SK-N-SH treated with all-trans-retinoic acid at 6 μM for 48 hours (cell line): Measurements from ENCODE around the gene CD300A.

Source experiments
- ARNTL ChIP-seq: fragments of 450-650 bp; formaldehyde crosslinking; IDR thresholded peaks from 2 replicates; pipeline ENCODE4 v1.5.0; 2020; ENCODE audit warnings: low read depth, mild to moderate bottlenecking, moderate library complexity, borderline replicate concordance
- BACH2 ChIP-seq: fragments of 250-450 bp; sonication (Bioruptor Pico); IDR thresholded peaks from 2 replicates; pipeline ENCODE4 v1.9.0; 2021; ENCODE audit warnings: mild to moderate bottlenecking, borderline replicate concordance
- CSDC2 ChIP-seq: fragments of 250-450 bp; sonication (Bioruptor Pico); IDR thresholded peaks from 2 replicates; pipeline ENCODE4 v1.5.0; 2020; ENCODE audit warnings: mild to moderate bottlenecking, moderate library complexity
- RARB ChIP-seq: fragments of 250-450 bp; sonication (Bioruptor Pico); IDR thresholded peaks from 2 replicates; pipeline ENCODE4 v1.8.0; 2021; ENCODE audit warnings: mild to moderate bottlenecking, moderate library complexity
- SNAI2 ChIP-seq: fragments of 250-450 bp; sonication (Bioruptor Pico); IDR thresholded peaks from 2 replicates; pipeline ENCODE4 v1.5.0; 2020; ENCODE audit warnings: mild to moderate bottlenecking, moderate library complexity
- ZFP3 ChIP-seq: fragments of 250-450 bp; sonication (Bioruptor Pico); IDR thresholded peaks from 2 replicates; pipeline ENCODE4 v1.5.0; 2020; ENCODE audit warnings: mild to moderate bottlenecking, moderate library complexity
- ZFP30 ChIP-seq: fragments of 450-650 bp; formaldehyde crosslinking; IDR thresholded peaks from 2 replicates; pipeline ENCODE4 v1.5.0; 2022; ENCODE audit warnings: mild to moderate bottlenecking, moderate library complexity
- ZNF565 ChIP-seq: fragments of 450-650 bp; formaldehyde crosslinking; conservative IDR thresholded peaks from 2 replicates; pipeline ENCODE4 v1.5.0; 2020; ENCODE audit warnings: low read depth, mild to moderate bottlenecking, moderate library complexity
- ZNF70 ChIP-seq: fragments of 450-650 bp; formaldehyde crosslinking; IDR thresholded peaks from 2 replicates; pipeline ENCODE4 v1.5.0; 2020; ENCODE audit warnings: mild to moderate bottlenecking, moderate library complexity
- ZNF8 ChIP-seq: fragments of 450-650 bp; formaldehyde crosslinking; IDR thresholded peaks from 2 replicates; pipeline ENCODE4 v1.5.0; 2020; ENCODE audit warnings: mild to moderate bottlenecking, moderate library complexity
- TF ChIP-seq, protein P1 (sequence below): fragments of 250-450 bp; sonication (Bioruptor Pico); IDR thresholded peaks from 2 replicates; pipeline ENCODE4 v1.5.1; 2021; ENCODE audit warnings: mild to moderate bottlenecking, moderate library complexity
- TF ChIP-seq, protein P2 (sequence below): fragments of 250-450 bp; sonication (Bioruptor Pico); IDR thresholded peaks from 2 replicates; pipeline ENCODE4 v1.8.0; 2020; ENCODE audit warnings: mild to moderate bottlenecking, moderate library complexity, borderline replicate concordance
- TF ChIP-seq, protein P3 (sequence below): fragments of 250-450 bp; sonication (Bioruptor Pico); IDR thresholded peaks from 2 replicates; pipeline ENCODE4 v1.8.0; 2021; ENCODE audit warnings: low read depth, mild to moderate bottlenecking, moderate library complexity, borderline replicate concordance

DNA sequence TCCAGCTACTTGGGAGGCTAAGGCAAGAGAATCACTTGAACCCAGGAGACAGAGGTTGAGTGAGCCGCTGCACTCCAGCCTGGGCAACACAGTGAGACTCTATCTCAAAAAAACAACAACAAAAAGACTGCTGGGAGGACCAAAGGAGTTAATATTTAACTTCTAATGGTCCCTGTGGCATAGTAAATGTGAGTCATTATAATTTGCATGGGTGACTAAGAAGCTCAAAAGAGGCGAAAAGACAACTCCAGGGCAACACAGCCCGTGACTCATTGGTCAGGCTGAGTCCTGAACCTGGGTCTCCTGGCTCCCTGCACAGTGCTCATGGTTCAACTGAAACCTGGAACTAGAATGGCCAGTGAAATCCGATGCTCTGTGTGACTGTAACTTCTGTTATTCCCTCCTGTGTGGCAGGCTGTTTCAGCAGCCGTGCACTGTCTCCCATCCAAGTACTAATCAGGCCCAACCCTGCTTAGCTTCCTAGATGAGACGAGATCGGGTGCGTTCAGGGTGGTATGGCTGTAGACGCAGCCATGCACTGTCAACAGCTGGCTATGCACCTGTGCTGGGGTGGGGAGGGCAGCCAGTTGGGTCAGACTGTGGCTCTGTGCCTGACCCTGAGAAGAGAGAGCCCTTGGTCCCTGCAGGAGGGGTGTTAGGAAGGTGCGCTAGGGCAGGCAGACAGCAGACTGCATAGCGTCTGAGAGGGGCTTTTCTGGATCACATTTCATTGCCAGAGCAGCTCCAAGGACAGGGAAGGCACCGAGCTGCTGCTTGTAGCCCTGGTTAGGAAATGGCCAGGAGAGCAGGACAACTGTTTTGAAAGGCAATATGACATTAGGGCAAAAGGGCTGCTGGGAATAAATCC lies 49.0 kb upstream of the CD300A start:
- TF ChIP-seq ARNTL (CRISPR knock-in tag) (no peak), ZFP3 (no peak), ZFP30 (CRISPR knock-in tag) (no peak), ZNF70 (CRISPR knock-in tag) (no peak), BACH2 (CRISPR knock-in tag) (no peak), SNAI2 (CRISPR knock-in tag) (no peak), ZNF565 (CRISPR knock-in tag) (no peak), ZNF8 (CRISPR knock-in tag) (no peak), CSDC2 (CRISPR knock-in tag) (no peak), RARB (CRISPR knock-in tag) (no peak)
- TF ChIP-seq, protein P1, sequence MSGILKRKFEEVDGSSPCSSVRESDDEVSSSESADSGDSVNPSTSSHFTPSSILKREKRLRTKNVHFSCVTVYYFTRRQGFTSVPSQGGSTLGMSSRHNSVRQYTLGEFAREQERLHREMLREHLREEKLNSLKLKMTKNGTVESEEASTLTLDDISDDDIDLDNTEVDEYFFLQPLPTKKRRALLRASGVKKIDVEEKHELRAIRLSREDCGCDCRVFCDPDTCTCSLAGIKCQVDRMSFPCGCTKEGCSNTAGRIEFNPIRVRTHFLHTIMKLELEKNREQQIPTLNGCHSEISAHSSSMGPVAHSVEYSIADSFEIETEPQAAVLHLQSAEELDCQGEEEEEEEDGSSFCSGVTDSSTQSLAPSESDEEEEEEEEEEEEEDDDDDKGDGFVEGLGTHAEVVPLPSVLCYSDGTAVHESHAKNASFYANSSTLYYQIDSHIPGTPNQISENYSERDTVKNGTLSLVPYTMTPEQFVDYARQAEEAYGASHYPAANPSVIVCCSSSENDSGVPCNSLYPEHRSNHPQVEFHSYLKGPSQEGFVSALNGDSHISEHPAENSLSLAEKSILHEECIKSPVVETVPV (CRISPR knock-in tag): no peak
- TF ChIP-seq, protein P2, sequence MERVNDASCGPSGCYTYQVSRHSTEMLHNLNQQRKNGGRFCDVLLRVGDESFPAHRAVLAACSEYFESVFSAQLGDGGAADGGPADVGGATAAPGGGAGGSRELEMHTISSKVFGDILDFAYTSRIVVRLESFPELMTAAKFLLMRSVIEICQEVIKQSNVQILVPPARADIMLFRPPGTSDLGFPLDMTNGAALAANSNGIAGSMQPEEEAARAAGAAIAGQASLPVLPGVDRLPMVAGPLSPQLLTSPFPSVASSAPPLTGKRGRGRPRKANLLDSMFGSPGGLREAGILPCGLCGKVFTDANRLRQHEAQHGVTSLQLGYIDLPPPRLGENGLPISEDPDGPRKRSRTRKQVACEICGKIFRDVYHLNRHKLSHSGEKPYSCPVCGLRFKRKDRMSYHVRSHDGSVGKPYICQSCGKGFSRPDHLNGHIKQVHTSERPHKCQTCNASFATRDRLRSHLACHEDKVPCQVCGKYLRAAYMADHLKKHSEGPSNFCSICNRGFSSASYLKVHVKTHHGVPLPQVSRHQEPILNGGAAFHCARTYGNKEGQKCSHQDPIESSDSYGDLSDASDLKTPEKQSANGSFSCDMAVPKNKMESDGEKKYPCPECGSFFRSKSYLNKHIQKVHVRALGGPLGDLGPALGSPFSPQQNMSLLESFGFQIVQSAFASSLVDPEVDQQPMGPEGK (CRISPR knock-in tag): no peak
- TF ChIP-seq, protein P3, sequence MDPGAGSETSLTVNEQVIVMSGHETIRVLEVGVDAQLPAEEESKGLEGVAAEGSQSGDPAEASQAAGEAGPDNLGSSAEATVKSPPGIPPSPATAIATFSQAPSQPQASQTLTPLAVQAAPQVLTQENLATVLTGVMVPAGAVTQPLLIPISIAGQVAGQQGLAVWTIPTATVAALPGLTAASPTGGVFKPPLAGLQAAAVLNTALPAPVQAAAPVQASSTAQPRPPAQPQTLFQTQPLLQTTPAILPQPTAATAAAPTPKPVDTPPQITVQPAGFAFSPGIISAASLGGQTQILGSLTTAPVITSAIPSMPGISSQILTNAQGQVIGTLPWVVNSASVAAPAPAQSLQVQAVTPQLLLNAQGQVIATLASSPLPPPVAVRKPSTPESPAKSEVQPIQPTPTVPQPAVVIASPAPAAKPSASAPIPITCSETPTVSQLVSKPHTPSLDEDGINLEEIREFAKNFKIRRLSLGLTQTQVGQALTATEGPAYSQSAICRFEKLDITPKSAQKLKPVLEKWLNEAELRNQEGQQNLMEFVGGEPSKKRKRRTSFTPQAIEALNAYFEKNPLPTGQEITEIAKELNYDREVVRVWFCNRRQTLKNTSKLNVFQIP: no peak
